ENCODE data around the gene TET3. TPM values are rescaled to one million over a fixed set of nuclear protein-coding genes. Genes with fewer than 3 reads are reported as not detected.

TET3 gene
- total RNA-seq, 1 donor, result 8.0 TPM

GRCh38 chr2:73970850-73971471 is 13.7 kb upstream of the TET3 start:
- Histone ChIP-seq H2AFZ (ENCODE audit: low read length) (no peak overlapping the region), H3K9me3 (ENCODE audit: low read depth, low read length) (no peaks in the 10 kb centered on the region), H3K79me2 (ENCODE audit: insufficient read depth, low read length) (no peaks in the 10 kb centered on the region), H3K4me3 (ENCODE audit: insufficient read depth, low read length) (no peak overlapping the region), H4K20me1 (ENCODE audit: insufficient read depth, low read length) (no peaks in the 10 kb centered on the region), H3K4me2 (ENCODE audit: insufficient read depth, low read length) (no peak overlapping the region), H3K4me1 (ENCODE audit: insufficient read depth, low read length) (peaks cover 6% of the 10 kb centered on the region), H3K27me3 (ENCODE audit: insufficient read depth, low read length) (peaks cover 5% of the 10 kb centered on the region), H3K27ac (ENCODE audit: low read depth, low read length) (no peak overlapping the region), H3K36me3 (ENCODE audit: insufficient read depth, low read length) (no peaks in the 10 kb centered on the region)
- no peak for DNase-seq (ENCODE audit: insufficient read length, low spot score, missing footprints)
- TF ChIP-seq CTCF (IDR thresholded peaks at IDR 0.05; ENCODE audit: extremely low read depth, low read depth, low read length), result no peak

- no peak overlapping the region for H3K27ac ChIP-seq (ENCODE audit: low read depth, low read length)
- peaks cover 4% of the 10 kb centered on the region for H3K27me3 ChIP-seq (ENCODE audit: insufficient read depth, low read length)
- H4K20me1 ChIP-seq (ENCODE audit: insufficient read depth, low read length), result no peaks in the 10 kb centered on the region
- no peak for DNase-seq (ENCODE audit: insufficient read length, low spot score, missing footprints)
- TF ChIP-seq CTCF (IDR thresholded peaks at IDR 0.05; ENCODE audit: extremely low read depth, low read depth, low read length), result no peak
- H3K4me1 ChIP-seq (ENCODE audit: insufficient read depth, low read length), result peaks cover 6% of the 10 kb centered on the region
- no peak overlapping the region for H3K4me2 ChIP-seq (ENCODE audit: insufficient read depth, low read length)
- no peak overlapping the region for H3K4me3 ChIP-seq (ENCODE audit: insufficient read depth, low read length)
- H2AFZ ChIP-seq (ENCODE audit: low read length), result no peak overlapping the region
- no peaks in the 10 kb centered on the region for H3K36me3 ChIP-seq (ENCODE audit: insufficient read depth, low read length)
- no peaks in the 10 kb centered on the region for H3K9me3 ChIP-seq (ENCODE audit: low read depth, low read length)
- no peaks in the 10 kb centered on the region for H3K79me2 ChIP-seq (ENCODE audit: insufficient read depth, low read length)
Observed at GRCh38 chr2:73971722-73972121, 13.0 kb upstream of the TET3 start.

- DNase-seq (ENCODE audit: insufficient read length, low spot score, missing footprints), result no peak
- Histone ChIP-seq H3K27ac (ENCODE audit: low read depth, low read length) (no peak overlapping the region), H3K79me2 (ENCODE audit: insufficient read depth, low read length) (no peaks in the 10 kb centered on the region), H4K20me1 (ENCODE audit: insufficient read depth, low read length) (no peaks in the 10 kb centered on the region), H2AFZ (ENCODE audit: low read length) (no peak overlapping the region), H3K36me3 (ENCODE audit: insufficient read depth, low read length) (no peaks in the 10 kb centered on the region), H3K27me3 (ENCODE audit: insufficient read depth, low read length) (peaks cover 3% of the 10 kb centered on the region), H3K4me3 (ENCODE audit: insufficient read depth, low read length) (no peak overlapping the region), H3K9me3 (ENCODE audit: low read depth, low read length) (no peaks in the 10 kb centered on the region), H3K4me2 (ENCODE audit: insufficient read depth, low read length) (no peak overlapping the region), H3K4me1 (ENCODE audit: insufficient read depth, low read length) (peaks cover 6% of the 10 kb centered on the region)
- TF ChIP-seq CTCF (IDR thresholded peaks at IDR 0.05; ENCODE audit: extremely low read depth, low read depth, low read length), result no peak
Observed at GRCh38 chr2:73972846-73973245, 11.9 kb upstream of the TET3 start.

- no peaks in the 10 kb centered on the region for H3K36me3 ChIP-seq (ENCODE audit: insufficient read depth, low read length)
- TF ChIP-seq CTCF (IDR thresholded peaks at IDR 0.05; ENCODE audit: extremely low read depth, low read depth, low read length), result no peak
- DNase-seq (ENCODE audit: insufficient read length, low spot score, missing footprints), result no peak
- no peaks in the 10 kb centered on the region for H3K79me2 ChIP-seq (ENCODE audit: insufficient read depth, low read length)
- H3K27ac ChIP-seq (ENCODE audit: low read depth, low read length), result no peak overlapping the region
- H3K4me1 ChIP-seq (ENCODE audit: insufficient read depth, low read length), result peaks cover 11% of the 10 kb centered on the region
- no peaks in the 10 kb centered on the region for H4K20me1 ChIP-seq (ENCODE audit: insufficient read depth, low read length)
- no peak overlapping the region for H3K4me2 ChIP-seq (ENCODE audit: insufficient read depth, low read length)
- H2AFZ ChIP-seq (ENCODE audit: low read length), result no peak overlapping the region
- H3K9me3 ChIP-seq (ENCODE audit: low read depth, low read length), result no peaks in the 10 kb centered on the region
- no peak overlapping the region for H3K4me3 ChIP-seq (ENCODE audit: insufficient read depth, low read length)
- peaks cover 6% of the 10 kb centered on the region for H3K27me3 ChIP-seq (ENCODE audit: insufficient read depth, low read length)
Observed at GRCh38 chr2:73975731-73976130, 9.0 kb upstream of the TET3 start.
